MM.1S (cell line): ENCODE results near the gene SEPTIN8.

Source experiments
- EZH2 ChIP-seq: fragments of 300-600 bp; sonication (generic); optimal IDR thresholded peaks from 2 replicates; pipeline ENCODE3; 2017; ENCODE audit warnings: low read depth, mild to moderate bottlenecking, antibody characterized with exemption, low read length, mixed read lengths
- EZH2phosphoT487 ChIP-seq: fragments of 300-600 bp; sonication (generic); IDR thresholded peaks from 2 replicates; pipeline ENCODE4 v1.6.1; 2018; ENCODE audit warnings: antibody characterized with exemption, low read length
- TF ChIP-seq, protein P1 (sequence below): fragments of 300-600 bp; sonication (generic); IDR thresholded peaks from 2 replicates; pipeline ENCODE4 v1.5.1; 2016; ENCODE audit warnings: antibody characterized with exemption, low read length, mixed read lengths

DNA sequence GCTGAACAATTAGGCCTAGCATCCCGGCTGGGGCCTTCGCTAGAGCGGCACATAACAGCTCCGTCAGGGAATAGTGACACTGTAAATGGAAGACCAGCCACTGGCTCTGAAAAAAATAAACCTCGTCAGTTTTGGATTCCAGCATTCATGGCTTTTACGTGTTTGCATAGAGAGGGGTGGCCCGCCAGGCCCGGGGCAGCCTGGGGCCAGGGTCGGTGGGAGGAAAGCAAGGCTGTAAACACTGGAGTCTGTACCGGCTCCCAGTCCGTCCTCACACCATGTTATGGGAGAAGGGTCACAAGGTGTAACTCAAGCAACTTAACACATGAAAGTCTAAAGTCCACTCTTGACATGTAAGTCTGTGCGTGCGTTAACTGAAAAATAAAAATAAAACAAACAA, 18.6 kb downstream of the SEPTIN8 start:
- TF ChIP-seq, protein P1, sequence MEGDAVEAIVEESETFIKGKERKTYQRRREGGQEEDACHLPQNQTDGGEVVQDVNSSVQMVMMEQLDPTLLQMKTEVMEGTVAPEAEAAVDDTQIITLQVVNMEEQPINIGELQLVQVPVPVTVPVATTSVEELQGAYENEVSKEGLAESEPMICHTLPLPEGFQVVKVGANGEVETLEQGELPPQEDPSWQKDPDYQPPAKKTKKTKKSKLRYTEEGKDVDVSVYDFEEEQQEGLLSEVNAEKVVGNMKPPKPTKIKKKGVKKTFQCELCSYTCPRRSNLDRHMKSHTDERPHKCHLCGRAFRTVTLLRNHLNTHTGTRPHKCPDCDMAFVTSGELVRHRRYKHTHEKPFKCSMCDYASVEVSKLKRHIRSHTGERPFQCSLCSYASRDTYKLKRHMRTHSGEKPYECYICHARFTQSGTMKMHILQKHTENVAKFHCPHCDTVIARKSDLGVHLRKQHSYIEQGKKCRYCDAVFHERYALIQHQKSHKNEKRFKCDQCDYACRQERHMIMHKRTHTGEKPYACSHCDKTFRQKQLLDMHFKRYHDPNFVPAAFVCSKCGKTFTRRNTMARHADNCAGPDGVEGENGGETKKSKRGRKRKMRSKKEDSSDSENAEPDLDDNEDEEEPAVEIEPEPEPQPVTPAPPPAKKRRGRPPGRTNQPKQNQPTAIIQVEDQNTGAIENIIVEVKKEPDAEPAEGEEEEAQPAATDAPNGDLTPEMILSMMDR: no peak
- no peak for TF ChIP-seq EZH2
- TF ChIP-seq EZH2phosphoT487: no peak
